RWPE1 (cell line): ENCODE measurements around the gene DNAJB8.

ENCODE experiments used
- CTCF ChIA-PET: fragments of 350-600 bp; sonication (Branson Sonifier 250); formaldehyde crosslinking; extraction: SDS; loops from one replicate; lab custom pipeline; 2021; lab: Yijun Ruan, JAX
- POLR2A ChIA-PET: fragments of 400-600 bp; formaldehyde crosslinking; extraction: SDS; loops from one replicate; lab custom pipeline; 2020; ENCODE audit warnings: antibody characterized with exemption; ENCODE audit not compliant: low non-redundant PET; lab: Yijun Ruan, JAX
- DNase-seq: peaks from one replicate; pipeline ENCODE4 v3.0.0; 2012; ENCODE audit warnings: low spot score
- H3K27ac ChIP-seq: fragments of 450-650 bp; 2 replicates; pipeline ENCODE4 v1.5.1; 2017
- TF ChIP-seq, protein P1 (sequence below): fragments of 450-650 bp; conservative IDR thresholded peaks from 2 replicates; pipeline ENCODE4 v1.5.1; 2017; ENCODE audit warnings: low read depth, mild to moderate bottlenecking

DNAJB8 gene

DNA sequence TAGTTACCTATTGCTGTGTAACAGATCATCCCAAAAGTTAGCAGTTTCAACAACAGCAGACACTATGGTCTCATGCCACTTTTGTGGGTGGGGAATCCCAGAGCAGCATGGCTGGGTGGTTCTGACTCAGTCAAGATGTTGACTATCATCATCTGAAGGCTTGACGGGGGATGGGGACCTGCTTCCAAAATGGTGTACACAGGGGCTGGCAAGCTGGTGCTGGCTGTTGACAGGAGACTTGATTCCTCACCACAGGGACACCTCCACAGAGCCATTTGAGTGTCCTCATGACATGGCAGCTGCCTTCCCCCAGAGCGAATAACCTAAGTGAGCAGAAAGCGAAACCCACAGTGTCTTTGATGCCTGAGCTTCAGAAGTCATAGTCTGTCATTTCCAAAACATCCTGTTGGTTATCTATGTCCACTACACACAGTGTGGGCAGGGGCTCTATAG, 19.1 kb downstream of the DNAJB8 start:
- POLR2A ChIA-PET: no interaction called here
- DNase-seq: no peak
- CTCF ChIA-PET: interaction anchor here (0.6 kb wide), 1 partner anchor 136 kb away, joined by 3 read pairs; no protein-coding TSS in a partner anchor
- TF ChIP-seq, protein P1, sequence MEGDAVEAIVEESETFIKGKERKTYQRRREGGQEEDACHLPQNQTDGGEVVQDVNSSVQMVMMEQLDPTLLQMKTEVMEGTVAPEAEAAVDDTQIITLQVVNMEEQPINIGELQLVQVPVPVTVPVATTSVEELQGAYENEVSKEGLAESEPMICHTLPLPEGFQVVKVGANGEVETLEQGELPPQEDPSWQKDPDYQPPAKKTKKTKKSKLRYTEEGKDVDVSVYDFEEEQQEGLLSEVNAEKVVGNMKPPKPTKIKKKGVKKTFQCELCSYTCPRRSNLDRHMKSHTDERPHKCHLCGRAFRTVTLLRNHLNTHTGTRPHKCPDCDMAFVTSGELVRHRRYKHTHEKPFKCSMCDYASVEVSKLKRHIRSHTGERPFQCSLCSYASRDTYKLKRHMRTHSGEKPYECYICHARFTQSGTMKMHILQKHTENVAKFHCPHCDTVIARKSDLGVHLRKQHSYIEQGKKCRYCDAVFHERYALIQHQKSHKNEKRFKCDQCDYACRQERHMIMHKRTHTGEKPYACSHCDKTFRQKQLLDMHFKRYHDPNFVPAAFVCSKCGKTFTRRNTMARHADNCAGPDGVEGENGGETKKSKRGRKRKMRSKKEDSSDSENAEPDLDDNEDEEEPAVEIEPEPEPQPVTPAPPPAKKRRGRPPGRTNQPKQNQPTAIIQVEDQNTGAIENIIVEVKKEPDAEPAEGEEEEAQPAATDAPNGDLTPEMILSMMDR: no peak
- H3K27ac ChIP-seq: no peak overlapping the region

DNA sequence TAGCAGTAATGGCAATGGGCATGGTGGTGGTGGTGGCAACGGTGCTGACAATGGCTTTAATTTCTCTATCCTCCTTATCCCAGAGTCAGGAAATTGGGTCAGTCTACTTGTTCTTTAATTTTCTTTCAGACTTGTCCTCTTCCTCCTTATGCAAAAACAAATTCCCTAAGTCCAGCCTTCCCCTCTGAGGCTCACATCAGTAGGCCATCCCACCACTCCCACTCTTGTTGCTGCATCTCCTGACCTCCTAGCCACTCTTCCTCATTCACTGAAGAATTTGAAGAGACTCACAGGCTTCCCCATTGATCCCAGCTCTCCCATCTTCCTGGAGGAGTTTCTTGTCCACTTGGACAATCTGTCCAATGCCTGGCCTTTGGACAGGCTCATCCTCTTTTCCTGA, 19.9 kb downstream of the DNAJB8 start:
- CTCF ChIA-PET: no interaction called here
- POLR2A ChIA-PET: no interaction called here
- no peak overlapping the region for H3K27ac ChIP-seq
- TF ChIP-seq, protein P1: no peak
- no peak for DNase-seq

DNA sequence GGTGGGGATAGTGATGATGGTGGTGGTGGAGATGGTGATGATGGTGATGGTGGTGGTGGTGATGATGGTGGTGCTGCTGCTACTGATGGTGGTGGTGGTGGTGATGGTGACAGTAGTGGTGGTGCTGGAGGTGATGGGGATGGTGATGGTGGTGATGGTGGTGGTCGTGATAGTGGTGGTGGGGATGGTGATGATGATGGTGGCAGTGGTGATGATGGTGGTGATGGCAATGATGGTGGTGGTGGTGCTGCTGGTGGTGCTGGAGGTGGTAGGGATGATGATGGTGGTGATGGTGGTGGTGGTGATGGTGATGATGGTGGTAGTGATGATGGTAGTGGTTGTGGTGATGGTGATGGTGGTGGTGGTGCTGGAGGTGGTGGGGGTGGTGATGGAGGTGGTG, 21.3 kb downstream of the DNAJB8 start:
- no peak for DNase-seq
- TF ChIP-seq, protein P1: no peak
- H3K27ac ChIP-seq: no peak overlapping the region
- CTCF ChIA-PET: no interaction called here
- POLR2A ChIA-PET: no interaction called here

DNA sequence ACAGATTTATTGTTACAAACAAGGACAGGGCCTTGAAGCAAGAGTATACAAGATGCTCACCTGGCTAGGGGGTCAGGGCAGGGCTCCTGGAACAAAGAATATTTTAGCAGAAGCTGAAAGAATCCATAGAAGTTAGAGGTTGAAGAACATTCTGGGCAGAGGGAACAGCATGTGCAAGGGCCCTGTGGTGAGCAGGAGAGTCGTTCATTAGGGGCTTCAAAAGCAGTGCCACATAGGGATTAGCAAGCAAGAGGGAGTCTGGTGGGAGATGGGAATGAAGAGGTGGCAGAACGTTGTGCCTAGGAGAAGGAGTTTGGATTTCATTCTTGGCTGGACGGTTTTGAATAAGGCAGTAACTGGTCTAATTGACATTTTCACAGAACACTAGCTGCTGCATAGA, 22.9 kb downstream of the DNAJB8 start:
- H3K27ac ChIP-seq: no peak overlapping the region
- CTCF ChIA-PET: no interaction called here
- TF ChIP-seq, protein P1: no peak
- POLR2A ChIA-PET: no interaction called here
- DNase-seq: no peak

DNA sequence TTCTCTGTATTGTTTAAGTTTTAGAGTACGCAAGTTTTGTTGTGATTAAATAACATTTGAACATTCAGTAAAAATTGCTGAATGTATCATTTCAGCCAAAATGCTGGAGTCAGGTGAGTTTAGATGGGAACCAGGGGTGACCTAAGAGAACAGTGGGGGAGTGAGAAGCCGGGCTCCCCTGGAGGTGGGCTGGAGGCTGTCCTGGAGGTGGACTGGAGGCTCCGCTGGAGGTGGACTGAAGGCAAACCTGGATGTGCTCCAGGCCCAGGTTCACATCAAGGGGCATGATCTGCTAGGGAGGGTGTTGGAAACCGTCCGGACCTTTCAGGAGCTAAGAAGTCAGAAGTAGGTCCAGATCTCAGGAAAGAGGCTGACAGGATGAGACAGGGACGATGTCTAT, 23.7 kb downstream of the DNAJB8 start:
- CTCF ChIA-PET: no interaction called here
- TF ChIP-seq, protein P1: no peak
- H3K27ac ChIP-seq: no peak overlapping the region
- DNase-seq: no peak
- POLR2A ChIA-PET: no interaction called here

DNA sequence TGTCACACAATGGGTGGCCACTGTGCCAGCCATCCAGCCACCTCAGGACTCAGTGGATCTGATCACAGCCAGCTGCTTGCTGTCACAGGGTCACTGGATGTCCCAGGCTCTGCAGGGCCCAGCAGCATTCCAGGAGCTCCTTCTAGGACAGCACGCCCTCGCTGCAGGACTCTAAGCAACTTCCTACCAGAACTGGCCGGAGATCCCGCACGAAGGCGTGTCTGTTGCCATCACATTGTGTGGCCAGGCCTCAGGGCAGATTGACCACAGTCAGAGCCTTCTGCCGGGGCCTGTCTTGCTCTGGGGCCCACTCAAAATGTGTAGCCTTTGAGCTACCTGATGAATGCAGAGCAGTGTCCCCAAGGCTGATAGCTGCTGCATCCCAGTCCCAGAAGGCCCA, 24.6 kb downstream of the DNAJB8 start:
- no peak for DNase-seq
- H3K27ac ChIP-seq: no peak overlapping the region
- TF ChIP-seq, protein P1: no peak
- ChIA-PET POLR2A (no interaction called here), CTCF (no interaction called here)
